ENCODE measurements around the gene CARF.
"Not testable (repeated sequence)": the region's sequence is repeated elsewhere in the genome, so short reads cannot be mapped to it uniquely, and the experiment has no call there.

The CARF gene

GRCh38 chr2:202938960-202939359, 26.9 kb downstream of the CARF start:
- TF ChIP-seq, protein P1, sequence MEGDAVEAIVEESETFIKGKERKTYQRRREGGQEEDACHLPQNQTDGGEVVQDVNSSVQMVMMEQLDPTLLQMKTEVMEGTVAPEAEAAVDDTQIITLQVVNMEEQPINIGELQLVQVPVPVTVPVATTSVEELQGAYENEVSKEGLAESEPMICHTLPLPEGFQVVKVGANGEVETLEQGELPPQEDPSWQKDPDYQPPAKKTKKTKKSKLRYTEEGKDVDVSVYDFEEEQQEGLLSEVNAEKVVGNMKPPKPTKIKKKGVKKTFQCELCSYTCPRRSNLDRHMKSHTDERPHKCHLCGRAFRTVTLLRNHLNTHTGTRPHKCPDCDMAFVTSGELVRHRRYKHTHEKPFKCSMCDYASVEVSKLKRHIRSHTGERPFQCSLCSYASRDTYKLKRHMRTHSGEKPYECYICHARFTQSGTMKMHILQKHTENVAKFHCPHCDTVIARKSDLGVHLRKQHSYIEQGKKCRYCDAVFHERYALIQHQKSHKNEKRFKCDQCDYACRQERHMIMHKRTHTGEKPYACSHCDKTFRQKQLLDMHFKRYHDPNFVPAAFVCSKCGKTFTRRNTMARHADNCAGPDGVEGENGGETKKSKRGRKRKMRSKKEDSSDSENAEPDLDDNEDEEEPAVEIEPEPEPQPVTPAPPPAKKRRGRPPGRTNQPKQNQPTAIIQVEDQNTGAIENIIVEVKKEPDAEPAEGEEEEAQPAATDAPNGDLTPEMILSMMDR (IDR thresholded peaks at IDR 0.05; ENCODE audit: poor library complexity, severe bottlenecking) = no peak
- Histone ChIP-seq H3K4me1 (ENCODE audit: insufficient read depth, poor library complexity, severe bottlenecking) (no peaks in the 10 kb centered on the region), H3K36me3 (ENCODE audit: low read depth) (peaks cover 15% of the 10 kb centered on the region), H3K27ac (ENCODE audit: poor library complexity, severe bottlenecking) (no peak overlapping the region), H3K4me3 (ENCODE audit: severe bottlenecking) (no peak overlapping the region), H3K9me3 (ENCODE audit: severe bottlenecking) (no peaks in the 10 kb centered on the region), H3K27me3 (ENCODE audit: insufficient read depth, poor library complexity, severe bottlenecking) (no peaks in the 10 kb centered on the region)
- no peak for ATAC-seq (ENCODE audit: low read depth)
- no peak for DNase-seq (ENCODE audit: low spot score)

DNA sequence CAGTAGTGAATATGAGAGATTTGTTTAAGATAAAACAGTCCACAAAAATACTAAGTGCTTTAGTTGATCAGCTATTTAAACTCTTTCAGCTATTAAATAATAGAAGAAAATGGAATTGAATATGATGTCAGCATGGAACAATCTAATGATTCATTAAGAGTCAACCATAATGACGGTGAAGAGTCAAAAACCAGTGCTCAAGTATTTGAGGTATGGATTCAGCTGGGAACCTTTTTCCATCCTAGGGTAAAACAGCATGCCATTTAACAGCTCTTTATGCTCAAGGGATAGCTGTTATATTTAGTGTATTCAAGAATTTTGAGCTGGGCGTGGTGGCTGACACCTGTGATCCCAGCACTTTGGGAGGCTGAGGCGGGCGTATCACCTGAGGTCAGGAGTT, 29.7 kb downstream of the CARF start:
- H3K27me3 ChIP-seq (ENCODE audit: insufficient read depth, poor library complexity, severe bottlenecking) = no peaks in the 10 kb centered on the region
- ATAC-seq (ENCODE audit: low read depth) = no peak
- no peak for DNase-seq (ENCODE audit: low spot score)
- no peak overlapping the region for H3K27ac ChIP-seq (ENCODE audit: poor library complexity, severe bottlenecking)
- no peaks in the 10 kb centered on the region for H3K4me1 ChIP-seq (ENCODE audit: insufficient read depth, poor library complexity, severe bottlenecking)
- TF ChIP-seq, protein P1 (IDR thresholded peaks at IDR 0.05; ENCODE audit: poor library complexity, severe bottlenecking) = no peak
- H3K4me3 ChIP-seq (ENCODE audit: severe bottlenecking) = no peak overlapping the region
- H3K9me3 ChIP-seq (ENCODE audit: severe bottlenecking) = no peaks in the 10 kb centered on the region
- peaks cover 13% of the 10 kb centered on the region for H3K36me3 ChIP-seq (ENCODE audit: low read depth)

GRCh38 chr2:202944408-202944807, 32.3 kb downstream of the CARF start:
- no peaks in the 10 kb centered on the region for H3K27me3 ChIP-seq (ENCODE audit: insufficient read depth, poor library complexity, severe bottlenecking)
- DNase-seq (ENCODE audit: low spot score) (no peak), ATAC-seq (ENCODE audit: low read depth) (no peak)
- H3K36me3 ChIP-seq (ENCODE audit: low read depth) = peaks cover 10% of the 10 kb centered on the region
- no peaks in the 10 kb centered on the region for H3K9me3 ChIP-seq (ENCODE audit: severe bottlenecking)
- TF ChIP-seq, protein P1 (IDR thresholded peaks at IDR 0.05; ENCODE audit: poor library complexity, severe bottlenecking) = no peak
- H3K4me1 ChIP-seq (ENCODE audit: insufficient read depth, poor library complexity, severe bottlenecking) = no peaks in the 10 kb centered on the region
- no peak overlapping the region for H3K4me3 ChIP-seq (ENCODE audit: severe bottlenecking)
- no peak overlapping the region for H3K27ac ChIP-seq (ENCODE audit: poor library complexity, severe bottlenecking)

GRCh38 chr2:202944816-202945215, 32.7 kb downstream of the CARF start:
- Histone ChIP-seq H3K4me1 (ENCODE audit: insufficient read depth, poor library complexity, severe bottlenecking) (no peaks in the 10 kb centered on the region), H3K36me3 (ENCODE audit: low read depth) (peaks cover 10% of the 10 kb centered on the region), H3K9me3 (ENCODE audit: severe bottlenecking) (no peaks in the 10 kb centered on the region), H3K4me3 (ENCODE audit: severe bottlenecking) (no peak overlapping the region), H3K27me3 (ENCODE audit: insufficient read depth, poor library complexity, severe bottlenecking) (no peaks in the 10 kb centered on the region), H3K27ac (ENCODE audit: poor library complexity, severe bottlenecking) (no peak overlapping the region)
- ATAC-seq (ENCODE audit: low read depth) = no peak
- TF ChIP-seq, protein P1 (IDR thresholded peaks at IDR 0.05; ENCODE audit: poor library complexity, severe bottlenecking) = no peak
- no peak for DNase-seq (ENCODE audit: low spot score)

DNA sequence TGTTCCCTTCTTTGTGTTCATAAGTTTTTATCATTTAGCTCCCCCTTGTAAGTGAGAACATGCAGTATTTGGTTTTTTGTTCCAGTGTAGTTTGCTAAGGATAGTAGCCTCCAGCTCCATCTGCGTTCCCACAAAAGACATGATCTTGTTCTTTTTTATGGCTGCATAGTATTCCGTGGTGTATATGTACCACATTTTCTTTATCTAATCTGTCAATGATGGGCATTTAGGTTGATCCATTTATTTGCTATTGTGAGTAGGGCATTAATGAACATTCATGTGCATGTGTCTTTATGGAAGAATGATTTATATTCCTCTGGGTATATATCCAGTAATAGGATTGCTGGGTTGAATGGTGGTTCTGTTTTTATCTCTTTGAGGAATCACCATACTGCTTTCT, 33.4 kb downstream of the CARF start:
- H3K27me3 ChIP-seq (ENCODE audit: insufficient read depth, poor library complexity, severe bottlenecking) = no peaks in the 10 kb centered on the region
- DNase-seq (ENCODE audit: low spot score) (no peak), ATAC-seq (ENCODE audit: low read depth) (no peak)
- TF ChIP-seq, protein P1 (IDR thresholded peaks at IDR 0.05; ENCODE audit: poor library complexity, severe bottlenecking) = no peak
- H3K4me3 ChIP-seq (ENCODE audit: severe bottlenecking) = no peak overlapping the region
- H3K4me1 ChIP-seq (ENCODE audit: insufficient read depth, poor library complexity, severe bottlenecking) = no peaks in the 10 kb centered on the region
- no peaks in the 10 kb centered on the region for H3K9me3 ChIP-seq (ENCODE audit: severe bottlenecking)
- no peak overlapping the region for H3K27ac ChIP-seq (ENCODE audit: poor library complexity, severe bottlenecking)
- H3K36me3 ChIP-seq (ENCODE audit: low read depth) = peaks cover 10% of the 10 kb centered on the region

GRCh38 chr2:202949333-202949732, 37.3 kb downstream of the CARF start:
- H3K9me3 ChIP-seq (ENCODE audit: severe bottlenecking); H3K27ac ChIP-seq (ENCODE audit: poor library complexity, severe bottlenecking); H3K4me3 ChIP-seq (ENCODE audit: severe bottlenecking); ATAC-seq (ENCODE audit: low read depth); H3K27me3 ChIP-seq (ENCODE audit: insufficient read depth, poor library complexity, severe bottlenecking); H3K36me3 ChIP-seq (ENCODE audit: low read depth); DNase-seq (ENCODE audit: low spot score); H3K4me1 ChIP-seq (ENCODE audit: insufficient read depth, poor library complexity, severe bottlenecking): not testable (repeated sequence)

Data from RWPE2 (cell line).